Measurements from ENCODE around the gene VWA8.
"Not testable (repeated sequence)": the region's sequence is repeated elsewhere in the genome, so short reads cannot be mapped to it uniquely, and the experiment has no call there.

The VWA8 gene

GRCh38 chr13:41848435-41849255 lies 112.3 kb downstream of the VWA8 start:
- DNase-seq, result no peak

- DNase-seq, result no peak
These were observed 113.7 kb downstream of the VWA8 start for GRCh38 chr13:41847216-41847615.

- no peak for DNase-seq
These were observed 118.8 kb downstream of the VWA8 start for GRCh38 chr13:41842036-41842620.

- no peak for DNase-seq
These were observed 123.3 kb downstream of the VWA8 start for GRCh38 chr13:41837629-41838028.

GRCh38 chr13:41835871-41836270 lies 125.0 kb downstream of the VWA8 start:
- no peak for DNase-seq

GRCh38 chr13:41834697-41835096 lies 126.2 kb downstream of the VWA8 start:
- DNase-seq, result not testable (repeated sequence)

- DNase-seq, result no peak
These were observed 127.1 kb downstream of the VWA8 start for GRCh38 chr13:41833831-41834230.

GRCh38 chr13:41833201-41833600 lies 127.7 kb downstream of the VWA8 start:
- DNase-seq, result no peak

GRCh38 chr13:41827507-41828213 lies 133.2 kb downstream of the VWA8 start:
- no peak for DNase-seq

- no peak for DNase-seq
These were observed 135.2 kb downstream of the VWA8 start for GRCh38 chr13:41825691-41826090.

GRCh38 chr13:41823476-41823875 lies 137.4 kb downstream of the VWA8 start:
- DNase-seq, result no peak

- DNase-seq, result no peak
These were observed 138.3 kb downstream of the VWA8 start for GRCh38 chr13:41822560-41822959.

- no peak for DNase-seq
These were observed 139.7 kb downstream of the VWA8 start for GRCh38 chr13:41821238-41821594.

- no peak for DNase-seq
These were observed 140.2 kb downstream of the VWA8 start for GRCh38 chr13:41820581-41821237.

GRCh38 chr13:41816057-41816456 lies 144.9 kb downstream of the VWA8 start:
- DNase-seq, result no peak

- no peak for DNase-seq
These were observed 147.5 kb downstream of the VWA8 start for GRCh38 chr13:41813426-41813825.

- no peak for DNase-seq
These were observed 148.1 kb downstream of the VWA8 start for GRCh38 chr13:41812851-41813250.

- no peak for DNase-seq
These were observed 148.7 kb downstream of the VWA8 start for GRCh38 chr13:41812237-41812636.

GRCh38 chr13:41811588-41812021 lies 149.3 kb downstream of the VWA8 start:
- DNase-seq, result no peak

- no peak for DNase-seq
These were observed 150.9 kb downstream of the VWA8 start for GRCh38 chr13:41809962-41810361.

GRCh38 chr13:41803445-41803735 lies 157.5 kb downstream of the VWA8 start:
- not testable (repeated sequence) for DNase-seq

GRCh38 chr13:41802684-41803444 lies 158.0 kb downstream of the VWA8 start:
- DNase-seq, result no peak
